GM18867 (cell line): ENCODE data around the gene NPNT.

Experiments used
- ATAC-seq: cut with Tn5 transposase; IDR thresholded peaks from one replicate; pipeline ENCODE4 v1.9.1; 2021; ENCODE audit warnings: mild to moderate bottlenecking, moderate library complexity; ENCODE audit not compliant: unreplicated experiment

NPNT gene

DNA sequence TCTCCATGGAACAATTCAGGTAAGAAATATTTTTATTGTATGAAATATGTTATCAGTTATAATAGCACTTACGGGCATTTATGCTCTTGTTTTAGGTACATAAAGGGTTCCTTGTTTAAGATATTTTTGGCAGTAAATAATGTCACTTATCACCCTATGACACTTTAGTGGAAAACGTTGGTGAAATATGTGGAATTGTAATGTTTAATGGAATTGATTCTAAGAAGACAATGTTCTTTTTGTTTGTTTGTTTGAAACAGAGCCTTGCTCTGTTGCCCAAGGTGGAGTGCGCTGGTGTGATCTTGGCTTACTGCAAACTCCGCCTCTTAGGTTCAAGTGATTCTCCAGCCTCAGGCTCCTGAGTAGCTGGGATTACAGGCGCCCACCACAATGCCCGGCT is 17.4 kb downstream of the NPNT start:
- ATAC-seq = no peak

DNA sequence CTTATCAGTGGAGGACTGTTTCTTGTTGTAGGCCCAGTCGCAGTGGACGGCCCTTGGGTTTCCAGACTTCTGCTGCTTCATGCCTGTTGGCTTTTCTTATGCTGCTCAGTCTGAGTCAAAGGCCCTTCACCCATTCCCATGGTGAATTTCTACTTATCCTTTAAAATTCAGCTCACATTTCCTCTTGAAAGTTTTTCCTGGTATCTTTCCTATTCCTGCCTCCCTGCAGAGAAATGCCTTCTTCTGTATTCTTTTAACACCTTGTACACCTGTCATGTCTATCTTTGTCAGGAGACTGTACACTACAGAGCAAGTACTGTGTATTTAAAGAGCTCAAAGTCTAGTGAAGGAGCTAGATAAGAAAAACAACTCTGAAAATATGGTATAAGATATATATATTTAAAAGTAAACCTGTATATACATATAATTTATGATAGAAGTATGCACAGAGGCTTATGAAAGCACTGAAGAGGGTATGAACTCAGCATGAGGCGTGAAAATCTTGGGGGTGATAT is 22.0 kb downstream of the NPNT start:
- ATAC-seq = no peak

DNA sequence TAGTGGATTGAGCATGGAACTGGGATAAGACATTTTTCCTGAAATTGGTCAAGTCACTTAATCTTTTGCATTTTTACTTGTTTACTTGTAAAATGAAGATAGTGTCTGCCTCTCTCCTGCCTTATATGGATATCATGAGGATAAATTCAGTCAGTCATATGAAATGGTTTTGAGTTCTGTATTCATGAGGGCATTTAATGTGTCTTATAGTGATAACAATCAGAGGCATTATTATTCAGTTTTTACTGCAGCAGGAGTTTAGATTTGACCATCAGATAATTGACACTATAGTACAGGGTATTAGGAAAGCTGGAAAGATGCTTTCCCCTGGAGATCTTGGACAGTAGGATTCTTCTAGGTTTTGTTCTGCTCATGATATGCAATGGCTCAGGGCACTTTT is 26.0 kb downstream of the NPNT start:
- ATAC-seq = no peak

GRCh38 chr4:105923497-105924238 is 28.4 kb downstream of the NPNT start:
- no peak for ATAC-seq

DNA sequence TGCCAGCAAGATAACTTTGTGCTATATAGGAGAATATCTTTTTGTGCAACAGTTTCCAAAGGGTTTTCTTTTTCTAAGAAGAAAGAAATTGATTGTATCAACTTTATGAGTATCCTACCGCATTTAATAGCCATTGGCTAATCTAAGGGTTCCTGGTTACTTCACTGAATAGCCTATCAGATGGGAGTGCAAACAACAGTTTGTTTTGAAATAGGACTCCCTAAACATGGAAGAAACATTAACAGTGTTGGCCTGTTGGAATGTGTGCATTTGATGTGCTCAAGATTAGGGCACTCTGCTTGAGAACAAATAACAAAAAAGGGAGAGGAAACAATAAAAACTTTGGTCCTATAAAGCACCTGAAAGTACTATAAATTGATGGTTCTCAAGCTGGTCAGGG is 29.1 kb downstream of the NPNT start:
- no peak for ATAC-seq

DNA sequence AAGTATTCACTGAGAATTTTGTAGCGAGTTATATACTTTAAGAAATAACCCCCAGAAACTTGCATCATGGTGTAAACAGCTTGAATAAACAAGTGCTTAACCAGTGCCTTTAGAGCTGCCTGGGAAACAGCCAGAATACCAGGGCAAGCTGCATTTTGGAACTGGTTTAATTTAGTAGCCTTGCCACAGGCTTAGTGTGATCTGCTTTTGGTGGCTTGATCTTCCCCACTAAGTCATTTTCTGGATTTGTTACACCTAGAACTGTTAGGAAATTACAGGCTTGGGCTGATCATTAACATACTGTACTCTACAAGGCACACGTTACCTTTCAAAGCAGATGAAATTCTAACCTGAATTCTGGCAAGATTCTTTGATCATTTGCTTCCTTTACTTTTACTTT is 35.4 kb downstream of the NPNT start:
- ATAC-seq = no peak

DNA sequence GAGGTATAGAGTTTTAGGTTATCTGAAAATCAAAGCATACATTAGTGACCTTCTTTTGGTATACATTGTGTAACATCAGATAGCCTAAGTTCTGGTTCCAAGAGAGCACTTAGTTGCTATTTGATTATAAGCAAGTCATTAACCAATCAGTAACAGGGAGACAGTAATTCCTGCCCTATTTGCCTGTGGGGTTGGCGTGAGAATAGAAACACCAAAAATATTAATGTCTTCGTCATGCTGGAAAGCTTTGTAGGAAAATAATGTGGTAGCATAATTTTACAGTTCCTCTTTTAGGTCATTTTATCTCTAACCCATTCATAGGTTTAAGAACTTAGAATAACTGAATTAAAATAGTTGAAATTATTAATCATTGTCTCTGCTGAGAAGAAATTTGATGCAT is 37.8 kb downstream of the NPNT start:
- ATAC-seq = peak; percentile 75

- no peak for ATAC-seq
These were observed 39.1 kb downstream of the NPNT start for GRCh38 chr4:105934386-105934785.

- ATAC-seq = no peak
These were observed 41.6 kb downstream of the NPNT start for GRCh38 chr4:105936901-105937300.

DNA sequence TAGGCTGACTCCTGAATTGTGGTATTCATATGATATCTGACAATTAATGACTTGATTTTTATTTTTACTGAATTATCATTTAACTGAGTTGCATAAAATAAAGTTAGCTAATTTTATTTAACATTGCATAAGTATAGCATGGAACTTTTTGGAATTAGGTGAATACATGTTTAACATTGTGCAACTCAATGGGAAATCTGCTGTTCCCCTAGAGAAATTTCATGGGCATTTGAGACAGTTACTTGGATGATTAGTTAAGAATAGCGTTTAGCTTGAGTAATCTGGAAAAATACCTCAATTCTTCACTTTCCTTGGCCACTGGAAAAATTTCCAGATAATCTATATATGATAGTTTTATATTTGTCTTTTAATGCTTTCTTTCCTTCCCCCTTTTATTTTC is 42.5 kb downstream of the NPNT start:
- ATAC-seq = no peak

- no peak for ATAC-seq
These were observed 48.0 kb downstream of the NPNT start for GRCh38 chr4:105943234-105943633.

GRCh38 chr4:105944540-105944939 is 49.3 kb downstream of the NPNT start:
- ATAC-seq = no peak

GRCh38 chr4:105946771-105947170 is 51.5 kb downstream of the NPNT start:
- ATAC-seq = no peak

- no peak for ATAC-seq
These were observed 55.4 kb downstream of the NPNT start for GRCh38 chr4:105950701-105951100.

GRCh38 chr4:105951198-105951597 is 55.9 kb downstream of the NPNT start:
- no peak for ATAC-seq

DNA sequence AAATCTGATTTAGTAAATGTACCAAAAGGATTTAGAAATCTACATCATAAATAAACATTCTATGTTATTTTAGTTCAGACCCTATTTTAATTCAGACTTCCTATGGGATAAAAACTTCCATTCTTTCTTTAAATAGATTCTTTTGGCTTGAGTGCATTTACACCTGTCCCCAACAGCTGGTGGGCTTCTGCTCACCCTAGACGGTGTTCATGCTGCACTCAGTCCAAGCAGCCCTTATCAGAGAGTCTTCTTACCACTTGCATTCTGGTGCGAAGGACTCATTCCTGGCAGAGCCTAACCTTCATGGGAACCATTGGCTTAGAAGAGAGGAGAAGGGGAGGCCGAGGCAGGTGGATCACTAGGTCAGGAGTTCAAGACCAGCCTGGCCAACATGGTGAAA is 57.3 kb downstream of the NPNT start:
- no peak for ATAC-seq

- ATAC-seq = no peak
These were observed 61.3 kb downstream of the NPNT start for GRCh38 chr4:105956569-105956968.

DNA sequence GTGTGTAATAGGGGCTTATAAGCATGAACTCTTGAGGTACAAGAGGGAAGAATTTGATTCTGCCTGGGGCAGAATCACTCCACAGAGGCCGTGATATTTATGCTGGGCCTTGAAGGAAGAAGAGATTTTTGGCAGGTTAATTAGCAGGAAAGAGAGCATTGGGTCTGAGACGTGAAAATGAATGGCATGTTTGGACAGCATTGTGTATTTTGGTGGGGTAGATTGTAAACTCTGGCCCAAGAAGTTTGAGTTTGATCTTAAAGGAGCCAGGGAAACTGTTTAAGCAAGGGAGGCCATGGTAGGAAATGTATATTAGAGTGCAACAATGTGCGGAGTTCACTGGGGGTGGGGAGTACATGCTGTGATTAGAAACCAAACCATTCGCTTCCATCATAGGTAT is 62.4 kb downstream of the NPNT start:
- no peak for ATAC-seq

- ATAC-seq = no peak
These were observed 68.5 kb downstream of the NPNT start for GRCh38 chr4:105963461-105964400.

GRCh38 chr4:105965183-105965800 is 70.0 kb downstream of the NPNT start:
- no peak for ATAC-seq

- no peak for ATAC-seq
These were observed 70.8 kb downstream of the NPNT start for GRCh38 chr4:105966051-105966450.
